Neuronal stem cell (in vitro differentiated cells): ENCODE data around the gene CLIC4.

Source experiments
- DNase-seq: peaks from one replicate; pipeline ENCODE4 v3.0.0-alpha.2; 2013; ENCODE audit warnings: low spot score
- H2AFZ ChIP-seq: one replicate; pipeline ENCODE4 v1.6.1; 2013; ENCODE audit warnings: mild to moderate bottlenecking, low read length, inconsistent platforms
- H2AK5ac ChIP-seq: 2 replicates; pipeline ENCODE4 v1.6.1; 2013; ENCODE audit warnings: low read depth, mild to moderate bottlenecking, inconsistent platforms, low read length, moderate library complexity, mixed read lengths
- H2BK120ac ChIP-seq: 2 replicates; pipeline ENCODE4 v1.6.1; 2013; ENCODE audit warnings: low read depth, mild to moderate bottlenecking, inconsistent platforms, low read length, moderate library complexity, mixed read lengths
- H2BK12ac ChIP-seq: one replicate; pipeline ENCODE4 v1.6.1; 2013; ENCODE audit warnings: low read length, inconsistent platforms
- H2BK15ac ChIP-seq: 2 replicates; pipeline ENCODE4 v1.6.1; 2013; ENCODE audit warnings: mild to moderate bottlenecking, low read length, inconsistent platforms, mixed read lengths
- H2BK5ac ChIP-seq: one replicate; pipeline ENCODE4 v1.6.1; 2013; ENCODE audit warnings: inconsistent platforms, mild to moderate bottlenecking, low read length, moderate library complexity
- H3K14ac ChIP-seq: one replicate; pipeline ENCODE4 v1.6.1; 2013; ENCODE audit warnings: low read length, inconsistent platforms
- H3K18ac ChIP-seq: 2 replicates; pipeline ENCODE4 v1.6.1; 2013; ENCODE audit warnings: low read length, inconsistent platforms
- H3K23ac ChIP-seq: 2 replicates; pipeline ENCODE4 v1.6.1; 2013; ENCODE audit warnings: low read depth, mild to moderate bottlenecking, mixed read lengths, low read length, inconsistent platforms; ENCODE audit not compliant: poor library complexity
- H3K27ac ChIP-seq: replicated peaks from 3 replicates; pipeline ENCODE4 v1.5.1; 2013; ENCODE audit warnings: low read length, inconsistent platforms
- H3K27me3 ChIP-seq, 3 experiments: 2 replicates each; pipeline ENCODE4 v1.6.1; 2013; ENCODE audit warnings: low read length in 3 of 3, mild to moderate bottlenecking in 2 of 3, inconsistent platforms in 1 of 3, low read depth in 1 of 3, mixed read lengths in 1 of 3, moderate library complexity in 1 of 3; ENCODE audit not compliant: control insufficient read depth in 3 of 3, insufficient read depth in 3 of 3
- H3K36me3 ChIP-seq, 2 donors: replicated peaks in 1 of 2; 2 replicates each; pipeline ENCODE4 v1.6.1; 2013; ENCODE audit warnings: low read length in 2 of 2; ENCODE audit not compliant: control insufficient read depth in 2 of 2, insufficient read depth in 2 of 2
- H3K4ac ChIP-seq: 2 replicates; pipeline ENCODE4 v1.6.1; 2013; ENCODE audit warnings: inconsistent platforms, mild to moderate bottlenecking, low read length, moderate library complexity
- H3K4me1 ChIP-seq, 2 donors: 1 replicate in 1 of 2; 2 replicates in 1 of 2; pipeline ENCODE4 v1.6.1; 2013; ENCODE audit warnings: low read length in 2 of 2, low read depth in 1 of 2; ENCODE audit not compliant: control insufficient read depth in 2 of 2, insufficient read depth in 1 of 2
- H3K4me2 ChIP-seq: one replicate; pipeline ENCODE4 v1.6.1; 2013; ENCODE audit warnings: mild to moderate bottlenecking, low read length, inconsistent platforms; ENCODE audit not compliant: insufficient read depth, poor library complexity, severe bottlenecking
- H3K4me3 ChIP-seq, 2 donors: 2 replicates each; pipeline ENCODE4 v1.5.1; 2013; ENCODE audit warnings: low read length in 2 of 2, mild to moderate bottlenecking in 2 of 2, inconsistent platforms in 1 of 2, moderate library complexity in 1 of 2
- H3K79me1 ChIP-seq: one replicate; pipeline ENCODE4 v1.6.1; 2013; ENCODE audit warnings: low read depth, mild to moderate bottlenecking, inconsistent platforms, low read length, moderate library complexity
- H3K9ac ChIP-seq: one replicate; pipeline ENCODE4 v1.6.1; 2013; ENCODE audit warnings: mild to moderate bottlenecking, low read depth, low read length, inconsistent platforms; ENCODE audit not compliant: poor library complexity
- H3K9me3 ChIP-seq, 2 donors: replicated peaks in 1 of 2; 2 replicates each; pipeline versions ENCODE3 to v1.6.1; 2013; ENCODE audit warnings: low read length in 2 of 2, mild to moderate bottlenecking in 2 of 2, inconsistent platforms in 1 of 2, low read depth in 1 of 2, mixed read lengths in 1 of 2, moderate library complexity in 1 of 2; ENCODE audit not compliant: control insufficient read depth in 2 of 2, insufficient read depth in 1 of 2
- H4K8ac ChIP-seq: one replicate; pipeline ENCODE4 v1.6.1; 2013; ENCODE audit warnings: low read depth, mild to moderate bottlenecking, inconsistent platforms, low read length, moderate library complexity
- H4K91ac ChIP-seq: one replicate; pipeline ENCODE4 v1.6.1; 2013; ENCODE audit warnings: low read length, low read depth, mild to moderate bottlenecking, inconsistent platforms; ENCODE audit not compliant: poor library complexity
- WGBS, 2 donors: extraction: QIAGEN DNeasy Blood & Tissue Kit; methylation state at CpG; one replicate each; pipeline ENCODE4 v1.1.7; 2013; ENCODE audit warnings: missing lambda C conversion rate in 2 of 2, mixed read lengths in 1 of 2; ENCODE audit not compliant: insufficient read length in 2 of 2, insufficient replicate concordance in 1 of 2; ENCODE audit errors: extremely low coverage in 2 of 2; 5-methylcytosine and 5-hydroxymethylcytosine counted together

CLIC4 gene

DNA sequence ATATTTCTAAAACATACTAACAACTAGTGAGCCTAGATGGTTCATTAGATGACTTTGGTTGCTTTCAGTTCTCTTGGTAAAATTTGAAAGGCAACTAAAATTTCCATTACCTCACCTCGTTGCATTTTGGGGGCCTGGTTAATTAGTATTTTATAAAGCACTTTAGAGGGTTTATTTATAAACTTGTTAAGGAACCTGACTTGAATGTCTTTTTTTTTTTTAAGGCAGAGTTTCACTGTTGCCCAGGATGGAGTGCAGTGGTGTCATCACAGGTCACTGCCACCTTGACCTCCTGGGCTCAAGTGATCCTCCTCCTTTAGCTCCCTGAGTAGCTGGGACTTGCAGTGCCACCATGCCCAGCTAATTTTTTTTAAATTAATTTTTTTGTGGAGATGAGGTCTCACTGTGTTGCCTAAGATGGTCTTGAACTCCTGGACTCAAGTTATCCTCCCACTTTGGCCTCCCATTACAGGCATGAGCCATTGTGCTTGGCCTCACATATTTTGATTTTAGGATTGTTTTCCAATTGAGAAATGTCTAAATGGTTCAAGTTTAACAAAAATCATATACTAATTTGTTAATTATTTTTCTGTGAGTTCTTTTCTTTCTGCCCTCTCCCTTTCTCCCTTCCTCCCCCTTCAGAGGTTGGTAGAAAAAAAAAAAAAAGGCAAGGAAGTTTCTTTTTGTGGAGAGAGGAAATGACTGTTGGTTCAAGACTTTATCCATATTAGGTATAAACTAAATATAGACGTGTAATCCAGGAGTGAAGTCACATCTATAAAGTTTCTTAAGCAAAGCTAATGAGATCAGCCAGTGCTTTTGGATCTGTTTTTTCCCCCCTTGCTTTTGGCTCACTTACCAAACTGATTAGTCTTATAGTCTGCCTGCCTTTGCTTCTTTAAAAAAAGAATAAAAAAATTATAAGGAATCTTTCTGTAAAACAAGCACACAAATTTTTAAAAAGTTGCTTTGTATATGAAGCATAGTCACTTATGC, 24.7 kb downstream of the CLIC4 start:
- H4K8ac ChIP-seq: no peak overlapping the region
- H3K4me3 ChIP-seq: no peak overlapping the region
- H3K9ac ChIP-seq: no peak overlapping the region
- H2BK15ac ChIP-seq: no peak overlapping the region
- H4K91ac ChIP-seq: no peak overlapping the region
- H3K4me2 ChIP-seq: no peak overlapping the region
- H2AK5ac ChIP-seq: no peak overlapping the region
- H3K9me3 ChIP-seq: peaks cover 0 to 5% of the 10 kb centered on the region in 2 donors
- no peak overlapping the region for H3K14ac ChIP-seq
- H3K36me3 ChIP-seq: peaks cover 0 to 20% of the 10 kb centered on the region in 2 donors
- H3K79me1 ChIP-seq: peaks cover 6% of the 10 kb centered on the region
- no peak overlapping the region for H3K27ac ChIP-seq
- no CpG with 5 or more reads among the region's 2 CpGs for WGBS, 2 donors
- no peak overlapping the region for H2BK12ac ChIP-seq
- H3K4ac ChIP-seq: no peak overlapping the region
- no peak for DNase-seq
- H3K23ac ChIP-seq: no peak overlapping the region
- H2BK120ac ChIP-seq: no peak overlapping the region
- no peaks in the 10 kb centered on the region for H3K27me3 ChIP-seq
- no peak overlapping the region for H2BK5ac ChIP-seq
- no peak overlapping the region for H2AFZ ChIP-seq
- no peak overlapping the region for H3K18ac ChIP-seq
- H3K4me1 ChIP-seq: peaks cover 0 to 4% of the 10 kb centered on the region in 2 donors

DNA sequence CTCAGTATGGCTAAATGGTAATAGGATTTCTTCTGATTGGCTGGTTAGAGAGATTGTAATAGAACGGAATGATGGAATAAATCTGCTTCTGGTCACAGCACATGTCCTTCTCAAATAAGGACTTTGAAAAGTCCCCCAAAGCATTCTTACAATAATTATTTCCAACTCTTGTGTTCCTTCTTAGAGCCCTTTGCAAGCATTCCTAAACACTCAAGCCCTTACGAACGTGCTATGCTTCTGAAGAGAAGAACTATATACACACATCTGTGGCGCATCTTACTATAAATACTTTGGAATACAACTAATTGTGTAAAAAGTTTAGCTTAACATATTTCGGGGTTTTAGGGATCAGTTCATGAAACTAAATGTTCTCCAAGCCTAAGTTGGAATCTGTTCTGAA, 25.6 kb downstream of the CLIC4 start:
- peaks cover 0 to 19% of the 10 kb centered on the region in 2 donors for H3K36me3 ChIP-seq
- no peak overlapping the region for H2BK15ac ChIP-seq
- H2BK5ac ChIP-seq: no peak overlapping the region
- no peaks in the 10 kb centered on the region for H3K27me3 ChIP-seq
- no peak overlapping the region for H3K4me2 ChIP-seq
- H3K4ac ChIP-seq: no peak overlapping the region
- H2AK5ac ChIP-seq: no peak overlapping the region
- peaks cover 0 to 4% of the 10 kb centered on the region in 2 donors for H3K4me1 ChIP-seq
- H4K8ac ChIP-seq: no peak overlapping the region
- no CpG with 5 or more reads among the region's 5 CpGs for WGBS, 2 donors
- no peak overlapping the region for H4K91ac ChIP-seq
- no peak overlapping the region for H2BK12ac ChIP-seq
- no peak for DNase-seq
- H3K23ac ChIP-seq: no peak overlapping the region
- H3K4me3 ChIP-seq: no peak overlapping the region
- no peak overlapping the region for H3K27ac ChIP-seq
- H3K9me3 ChIP-seq: peaks cover 0 to 5% of the 10 kb centered on the region in 2 donors
- peaks cover 6% of the 10 kb centered on the region for H3K79me1 ChIP-seq
- H3K9ac ChIP-seq: no peak overlapping the region
- no peak overlapping the region for H2AFZ ChIP-seq
- H3K14ac ChIP-seq: no peak overlapping the region
- no peak overlapping the region for H2BK120ac ChIP-seq
- no peak overlapping the region for H3K18ac ChIP-seq

DNA sequence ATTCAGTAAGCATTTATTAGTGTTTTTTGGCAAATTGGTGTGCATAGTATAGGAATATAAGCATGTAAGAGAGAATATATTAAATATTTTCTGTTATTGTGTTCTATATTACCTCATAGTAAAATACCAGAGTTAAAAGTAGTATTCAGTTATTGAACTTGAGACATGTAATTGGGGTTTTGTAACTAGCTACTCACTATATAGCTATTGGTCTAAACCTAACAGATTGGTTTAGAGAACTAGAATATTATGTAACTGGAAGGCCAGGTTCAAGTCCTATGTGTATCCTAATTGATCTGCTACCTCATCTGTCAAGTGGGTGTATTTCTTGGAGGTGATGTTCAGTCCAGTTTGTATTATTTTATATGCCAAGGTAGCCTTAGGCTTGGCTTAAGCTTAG, 26.3 kb downstream of the CLIC4 start:
- DNase-seq: no peak
- Histone ChIP-seq H2BK5ac (no peak overlapping the region), H2BK12ac (no peak overlapping the region), H3K9me3 (peaks cover 0 to 5% of the 10 kb centered on the region in 2 donors), H2BK15ac (no peak overlapping the region), H3K9ac (no peak overlapping the region), H3K18ac (no peak overlapping the region), H2AK5ac (no peak overlapping the region), H3K4me3 (no peak overlapping the region), H4K91ac (no peak overlapping the region), H3K23ac (no peak overlapping the region), H3K4me1 (peaks cover 1 to 4% of the 10 kb centered on the region in 2 donors), H2AFZ (no peak overlapping the region), H3K79me1 (peaks cover 6% of the 10 kb centered on the region), H3K27ac (no peak overlapping the region), H3K14ac (no peak overlapping the region), H3K4me2 (no peak overlapping the region), H3K36me3 (peaks cover 0 to 18% of the 10 kb centered on the region in 2 donors), H4K8ac (no peak overlapping the region), H3K4ac (no peak overlapping the region), H2BK120ac (no peak overlapping the region), H3K27me3 (no peaks in the 10 kb centered on the region)

DNA sequence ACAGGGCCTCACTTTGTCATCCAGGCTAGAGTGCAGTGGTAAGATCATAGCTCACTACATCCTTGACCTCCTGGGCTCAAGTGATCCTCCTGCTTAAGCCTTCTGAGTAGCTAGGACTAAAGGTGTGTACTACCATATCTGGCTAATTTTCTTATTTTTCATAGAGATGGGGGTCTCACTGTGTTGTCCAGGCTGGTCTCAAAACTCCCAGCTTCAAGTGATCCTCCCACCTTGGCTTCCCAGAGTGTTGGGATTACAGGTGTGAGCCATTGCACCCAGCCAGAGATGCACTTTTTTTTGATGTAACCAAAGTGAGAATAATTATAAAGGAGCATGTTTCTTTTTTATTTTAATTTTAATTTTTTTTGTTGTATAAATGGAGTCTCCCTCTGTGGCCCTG, 28.4 kb downstream of the CLIC4 start:
- H3K4me2 ChIP-seq: no peak overlapping the region
- H2BK120ac ChIP-seq: no peak overlapping the region
- H3K79me1 ChIP-seq: peaks cover 9% of the 10 kb centered on the region
- peaks cover 0 to 3% of the 10 kb centered on the region in 2 donors for H3K9me3 ChIP-seq
- H3K27ac ChIP-seq: no peak overlapping the region
- no peak overlapping the region for H3K9ac ChIP-seq
- H2BK12ac ChIP-seq: no peak overlapping the region
- H4K91ac ChIP-seq: no peak overlapping the region
- H2AFZ ChIP-seq: no peak overlapping the region
- DNase-seq: no peak
- H2BK15ac ChIP-seq: no peak overlapping the region
- H3K36me3 ChIP-seq: peaks cover 0 to 10% of the 10 kb centered on the region in 2 donors
- no peak overlapping the region for H2AK5ac ChIP-seq
- H3K14ac ChIP-seq: no peak overlapping the region
- H3K27me3 ChIP-seq: no peaks in the 10 kb centered on the region
- H2BK5ac ChIP-seq: no peak overlapping the region
- peaks cover 3 to 4% of the 10 kb centered on the region in 2 donors for H3K4me1 ChIP-seq
- H4K8ac ChIP-seq: no peak overlapping the region
- H3K4ac ChIP-seq: no peak overlapping the region
- H3K4me3 ChIP-seq: no peak overlapping the region
- H3K18ac ChIP-seq: no peak overlapping the region
- no peak overlapping the region for H3K23ac ChIP-seq
